ENCODE results near the gene SLC40A1. TPM values are rescaled to one million over a fixed set of nuclear protein-coding genes. Genes with fewer than 3 reads are reported as not detected.

SLC40A1 gene
- polyA plus RNA-seq, 5 donors = 159 to 249 (median 227) TPM

- no peak for DNase-seq
These were observed 37.2 kb downstream of the SLC40A1 start for GRCh38 chr2:189543367-189543766.

- DNase-seq = no peak
These were observed 38.3 kb downstream of the SLC40A1 start for GRCh38 chr2:189542145-189542882.

DNA sequence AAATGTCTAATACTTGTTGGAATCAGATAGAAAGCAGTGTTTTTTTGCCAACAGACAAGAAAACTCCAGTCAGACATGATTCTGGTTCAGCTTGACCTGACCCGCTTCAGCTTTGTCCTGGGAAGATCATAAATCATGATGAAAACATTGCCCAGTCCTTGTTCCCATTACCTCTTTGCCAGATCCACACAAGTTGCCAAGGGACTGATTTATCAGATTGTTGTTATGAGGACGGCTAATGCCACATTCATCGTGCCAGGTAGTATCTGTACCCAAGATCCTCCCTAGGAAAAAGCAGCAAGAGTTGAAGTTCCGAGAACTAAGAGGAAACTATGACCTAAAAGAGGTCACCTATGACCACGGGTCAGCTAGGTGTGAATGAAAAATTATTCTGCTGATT, 39.0 kb downstream of the SLC40A1 start:
- DNase-seq = no peak

DNA sequence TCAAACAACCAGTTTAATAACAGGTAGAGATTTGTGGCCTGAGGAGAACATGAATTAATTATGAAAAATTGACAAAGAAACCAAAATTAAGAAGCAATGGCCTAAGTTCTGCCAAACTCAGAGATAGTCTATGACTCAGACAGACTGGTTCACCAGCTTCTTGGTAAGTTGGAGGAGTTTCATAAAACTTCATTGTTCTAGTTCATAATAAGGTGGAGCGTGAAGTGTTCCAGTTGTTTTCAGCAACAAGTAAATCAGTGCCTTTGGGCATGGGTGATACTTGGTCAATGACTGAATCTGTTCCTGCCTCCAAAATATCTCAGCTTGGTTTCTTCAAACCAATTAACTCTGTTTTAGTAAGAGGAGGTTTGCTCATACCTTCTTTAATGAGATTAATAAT, 40.0 kb downstream of the SLC40A1 start:
- no peak for DNase-seq

GRCh38 chr2:189538402-189538801, 42.2 kb downstream of the SLC40A1 start:
- DNase-seq = no peak

DNA sequence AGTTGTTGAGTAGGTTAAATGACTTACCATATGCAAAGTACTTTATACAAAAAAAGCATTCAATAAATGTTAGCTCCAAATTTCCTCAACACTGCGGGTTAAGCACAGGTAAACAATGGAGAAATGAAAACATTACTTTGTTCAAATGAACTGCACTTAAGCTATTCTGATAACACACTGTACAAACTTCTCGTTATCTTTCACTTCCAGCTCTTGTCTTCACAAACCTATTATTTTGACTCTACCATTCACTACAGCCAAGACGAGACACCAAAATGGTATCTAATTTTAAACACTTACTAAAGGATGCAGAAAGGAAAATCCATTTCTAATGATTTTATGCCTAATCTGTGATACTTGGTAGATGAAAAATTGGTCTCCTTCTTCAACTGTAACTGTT, 43.8 kb downstream of the SLC40A1 start:
- DNase-seq = no peak

DNA sequence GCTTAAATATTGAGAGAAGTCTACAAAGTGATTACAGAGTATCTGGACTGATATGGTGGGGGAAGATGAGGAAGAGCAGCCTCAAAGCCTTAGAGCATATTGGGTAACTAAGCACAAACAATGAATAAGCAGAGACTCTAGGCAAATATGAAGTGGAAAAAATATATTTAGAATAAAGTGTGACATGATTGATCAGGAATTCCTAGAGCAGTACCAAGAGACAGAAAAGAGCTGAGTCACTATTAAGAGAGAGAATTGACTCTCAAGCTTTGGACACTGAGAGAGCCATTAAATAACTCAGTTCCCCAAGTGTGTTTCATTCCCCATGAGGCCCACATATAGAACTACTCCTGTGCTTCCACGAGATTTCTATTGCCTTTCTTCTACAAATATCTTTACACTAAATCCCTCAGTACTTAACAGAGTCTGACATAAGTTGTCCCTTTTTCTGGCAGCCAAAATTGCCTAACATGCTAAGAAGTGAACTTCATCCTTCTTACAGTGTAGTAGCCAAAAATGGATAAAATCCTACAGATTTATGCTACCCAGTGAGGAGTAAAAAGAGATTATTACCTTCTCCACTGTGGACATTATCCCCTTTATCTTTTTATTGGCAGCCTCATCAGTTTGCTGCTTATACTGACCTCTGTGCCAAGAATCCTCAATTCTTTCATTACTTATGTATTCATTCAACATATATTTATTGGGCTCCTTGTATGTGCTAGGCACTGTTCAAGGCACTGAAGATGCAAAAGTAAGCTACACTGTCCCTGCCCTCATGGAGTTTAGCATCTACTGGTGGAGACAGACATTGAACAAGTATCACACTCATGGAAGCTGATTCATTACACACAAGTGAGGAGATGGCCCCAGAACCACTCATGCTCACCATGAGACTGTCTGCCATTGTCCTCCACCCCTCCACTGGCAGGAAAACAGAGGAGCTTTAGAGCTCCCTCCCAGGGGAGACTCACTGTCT, 45.4 kb downstream of the SLC40A1 start:
- DNase-seq = no peak

DNA sequence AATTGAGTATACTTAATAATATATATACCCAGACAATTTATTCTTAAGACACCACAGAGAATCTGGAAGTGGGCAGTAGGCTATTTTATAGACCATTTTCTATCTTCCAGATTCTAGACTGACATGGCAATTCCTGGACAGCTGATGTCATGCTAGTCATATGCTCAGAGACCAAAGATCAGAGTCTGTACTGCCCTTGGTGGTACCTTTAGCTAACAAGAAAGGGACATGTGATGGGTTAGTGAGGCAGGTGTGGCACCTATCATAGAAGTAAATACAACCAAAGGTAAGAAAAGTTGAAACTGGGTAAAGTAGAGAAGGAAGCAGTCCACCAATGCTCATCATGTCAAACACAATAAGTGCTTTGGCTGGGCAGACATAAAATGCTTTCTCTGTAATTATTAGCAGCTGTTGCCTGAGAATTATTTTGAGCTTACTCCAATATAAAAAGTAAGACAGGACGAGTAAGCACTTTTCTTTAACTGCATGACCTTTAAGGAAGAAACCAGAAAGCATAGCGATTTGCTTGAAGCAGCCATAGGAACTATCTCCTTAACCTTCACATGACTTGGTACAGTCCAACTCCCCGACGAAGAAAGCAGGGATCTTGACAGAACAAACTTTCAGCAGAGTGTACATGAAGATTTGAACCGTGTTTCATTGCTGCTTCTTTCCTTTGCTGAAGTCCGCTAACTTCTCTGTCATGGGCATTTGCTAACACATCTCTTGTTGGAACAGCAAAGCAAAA, 47.1 kb downstream of the SLC40A1 start:
- no peak for DNase-seq

- DNase-seq = no peak
These were observed 49.5 kb downstream of the SLC40A1 start for GRCh38 chr2:189530965-189531637.

GRCh38 chr2:189528617-189529016, 52.0 kb downstream of the SLC40A1 start:
- no peak for DNase-seq

DNA sequence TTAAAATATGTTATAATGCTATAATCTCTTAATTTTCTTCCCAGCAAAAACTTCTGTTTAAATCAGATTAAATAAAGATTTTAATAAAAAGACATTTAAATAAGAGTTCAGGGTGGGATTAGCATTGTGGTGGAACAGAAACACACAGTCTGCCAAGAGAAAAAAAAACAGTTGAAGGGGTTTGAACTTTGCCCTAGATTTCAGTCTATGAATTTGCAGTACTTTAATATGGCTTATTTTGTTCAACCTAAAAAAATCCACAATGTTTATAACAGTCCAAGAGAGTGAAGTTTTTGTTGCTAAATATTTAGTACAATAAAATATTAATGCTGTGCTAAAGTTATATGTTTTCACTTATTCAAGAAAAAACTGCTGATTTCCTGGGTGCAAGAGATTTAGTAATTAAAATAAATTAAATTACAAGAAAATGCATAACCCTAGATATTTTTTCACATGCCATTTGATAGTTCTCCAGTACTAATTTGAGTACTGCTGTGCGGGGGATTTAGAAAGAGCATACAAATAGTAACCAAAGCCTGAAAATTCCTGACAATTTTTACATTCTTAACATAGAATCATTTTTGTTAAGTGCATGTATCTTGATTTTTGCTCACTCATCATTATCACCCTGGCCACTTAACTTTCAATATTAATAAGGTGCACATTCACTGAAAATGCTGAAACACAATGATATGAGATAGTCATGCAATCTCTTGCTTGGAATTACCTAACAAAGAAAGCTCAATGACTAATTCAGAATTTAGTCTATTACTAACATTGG, 52.6 kb downstream of the SLC40A1 start:
- no peak for DNase-seq

DNA sequence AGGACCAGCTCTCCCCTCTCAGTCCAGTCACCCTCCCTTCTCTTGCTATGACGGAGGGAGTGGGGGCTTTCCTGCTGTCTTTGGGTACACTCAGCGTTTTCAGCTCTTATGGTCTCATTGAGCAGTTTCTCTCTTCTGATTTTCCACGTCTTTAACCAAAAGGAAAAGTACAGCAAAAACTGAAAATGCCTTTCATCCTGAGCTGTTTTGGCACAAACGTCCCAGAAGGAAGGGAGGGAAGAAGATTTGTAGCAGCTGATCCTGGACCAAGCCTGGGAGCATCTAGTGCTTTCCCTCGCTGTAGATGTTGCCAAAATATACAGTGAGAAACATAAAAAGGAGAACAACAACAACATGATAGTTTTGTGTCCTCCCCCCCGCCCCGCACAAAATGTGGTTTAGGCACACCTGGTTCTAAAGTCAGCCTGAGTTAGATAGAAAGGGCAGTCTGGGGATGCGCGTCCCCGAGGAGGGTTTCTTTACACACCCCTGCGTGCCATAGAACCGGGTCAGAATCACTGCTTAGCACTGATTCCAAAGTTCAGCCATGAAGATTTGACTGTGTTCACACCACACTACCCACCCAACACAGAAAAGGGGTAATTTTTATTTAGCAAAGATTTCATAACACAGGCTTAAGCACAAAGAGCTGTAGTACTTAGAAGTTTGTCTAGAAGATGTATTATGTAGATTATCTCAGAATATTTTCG, 53.4 kb downstream of the SLC40A1 start:
- DNase-seq = no peak

DNA sequence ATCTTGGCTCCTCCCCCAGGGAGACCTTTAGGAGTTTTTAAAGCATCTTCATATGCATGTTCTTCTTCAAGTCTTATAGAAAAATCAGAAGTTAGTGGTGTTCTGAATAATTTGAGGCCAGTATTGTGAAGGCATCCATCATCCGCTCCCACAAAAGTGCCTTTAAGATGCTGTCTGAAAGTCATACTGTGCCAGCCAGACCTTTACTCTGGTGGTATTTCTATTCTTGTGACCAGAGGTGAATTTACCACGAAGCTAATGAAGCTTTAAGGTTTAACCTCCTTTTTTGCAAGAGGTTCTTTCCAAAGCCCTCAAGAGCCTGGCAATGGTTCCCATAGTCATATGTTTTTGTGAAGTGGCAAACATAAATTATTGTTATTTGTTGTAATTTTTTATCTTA, 54.3 kb downstream of the SLC40A1 start:
- no peak for DNase-seq

DNA sequence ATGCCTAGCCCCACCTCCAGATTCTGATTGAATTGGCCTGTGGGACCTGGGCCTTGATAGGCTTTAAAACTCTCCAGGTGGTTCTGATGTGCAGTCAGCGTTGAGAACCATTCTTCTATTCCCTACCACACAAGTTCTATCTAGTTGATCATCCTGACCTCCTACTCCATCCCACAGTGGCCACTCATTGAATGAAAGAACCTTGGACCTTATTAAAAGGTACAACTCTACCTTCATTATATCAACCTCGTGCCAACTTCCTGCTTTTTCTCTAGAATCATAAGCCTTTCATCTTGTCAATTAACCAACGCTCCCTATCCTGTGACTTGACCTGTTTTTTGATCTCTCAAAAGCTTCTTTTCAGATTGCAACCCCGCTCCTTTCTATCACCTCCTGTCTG, 55.8 kb downstream of the SLC40A1 start:
- DNase-seq = no peak

DNA sequence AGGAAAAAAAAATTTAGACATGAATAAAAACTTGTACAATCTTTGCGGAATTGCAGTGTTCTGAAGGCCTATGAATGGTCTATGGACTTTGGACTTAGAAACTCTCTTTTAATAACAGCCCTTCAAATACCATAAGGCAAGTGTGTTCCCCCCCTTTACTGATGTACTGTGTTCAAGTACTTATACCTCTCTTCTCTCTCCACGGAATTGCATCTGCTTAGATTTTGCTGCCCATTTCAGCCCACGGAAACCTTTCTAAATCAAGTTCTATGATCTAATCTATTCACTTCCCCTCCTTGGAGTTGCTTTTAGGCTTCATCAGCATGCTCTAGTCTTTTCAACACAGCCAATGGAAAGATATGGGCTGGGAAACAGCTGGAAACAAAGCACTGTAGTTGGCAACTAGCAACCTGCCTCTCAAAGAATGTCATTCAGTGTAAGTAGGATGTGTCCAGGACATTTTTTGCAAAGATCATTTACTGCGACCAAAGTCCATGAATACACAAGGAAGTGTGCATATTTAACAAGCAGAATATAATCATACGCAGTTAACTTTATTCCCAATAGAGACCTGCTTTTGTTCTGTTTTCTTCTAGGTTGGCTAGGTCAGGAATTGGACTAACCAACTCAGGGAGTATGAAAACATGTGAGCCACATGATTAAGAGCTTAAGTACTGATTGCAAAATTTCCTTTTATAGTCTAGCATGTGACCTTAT, 58.0 kb downstream of the SLC40A1 start:
- no peak for DNase-seq

DNA sequence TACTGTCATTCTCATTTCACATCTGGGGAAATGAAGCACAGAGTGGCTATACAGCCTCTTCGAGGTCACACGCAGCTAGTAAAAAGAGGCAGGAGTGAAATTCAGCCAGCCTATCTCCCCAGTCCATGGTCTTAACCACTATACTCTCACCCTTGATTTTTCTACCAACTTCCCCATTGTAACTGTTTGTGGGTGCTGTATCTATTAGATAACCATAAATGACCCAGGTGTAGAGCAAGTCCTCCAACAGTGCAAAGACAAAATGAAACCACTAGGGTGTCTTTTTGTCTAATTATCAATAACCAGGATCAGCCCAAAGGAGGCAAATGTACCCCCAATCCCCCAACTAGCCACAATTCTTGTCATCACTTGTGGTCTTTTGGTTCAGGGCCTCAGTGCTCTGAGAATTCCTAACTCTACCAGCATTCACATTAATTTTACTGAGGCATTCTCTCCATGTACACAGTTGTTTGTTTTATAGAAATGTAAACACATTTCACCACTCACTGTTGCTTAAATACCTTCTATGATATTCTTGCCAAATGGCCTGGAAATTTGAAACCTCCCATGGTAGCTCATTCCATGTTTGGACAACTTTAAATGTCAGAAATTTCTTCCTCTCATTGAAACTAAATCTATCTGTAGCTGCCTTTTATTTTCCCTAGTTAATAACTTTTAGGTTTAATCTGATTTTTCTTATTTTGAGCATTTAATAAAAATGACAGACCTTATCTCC, 58.7 kb downstream of the SLC40A1 start:
- no peak for DNase-seq

DNA sequence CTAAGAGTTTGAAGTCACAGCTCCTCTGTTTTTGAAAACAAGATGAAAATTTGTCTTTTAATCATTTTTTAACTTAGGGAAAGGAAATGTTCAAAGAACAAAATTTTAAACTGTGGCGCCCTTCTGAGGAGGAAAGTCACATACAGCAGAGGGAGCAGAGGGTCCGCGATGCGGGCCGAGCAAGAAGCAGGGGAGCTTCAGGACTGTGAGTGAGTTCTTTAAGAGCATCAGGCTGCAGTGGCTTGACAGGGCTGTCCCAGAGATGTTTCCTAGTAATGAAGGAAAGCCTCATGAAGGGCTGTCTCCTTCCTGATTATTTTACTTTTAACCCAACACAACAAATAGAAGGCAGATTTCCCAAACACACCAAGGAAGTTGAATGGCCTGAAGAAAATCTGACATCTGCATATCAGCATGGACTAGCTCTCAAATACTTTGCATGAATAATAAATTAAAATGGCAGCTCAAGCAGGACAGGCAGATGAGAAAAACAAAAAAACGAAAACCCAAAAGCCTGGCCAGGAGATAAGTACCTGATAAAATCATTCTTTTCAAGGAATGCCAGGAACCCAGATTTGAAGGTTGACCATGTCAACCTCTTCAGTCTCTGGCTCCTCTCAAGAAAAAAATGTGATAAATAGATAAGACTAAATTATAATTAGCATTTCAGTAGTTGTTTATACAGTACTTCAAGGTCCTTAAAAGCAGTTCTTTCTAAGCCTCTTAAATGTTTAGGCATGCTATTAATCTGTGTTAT, 60.8 kb downstream of the SLC40A1 start:
- no peak for DNase-seq
